Epithelial cell of esophagus (primary cell): ENCODE data around the gene TBC1D5.

Experiments used
- DNase-seq: peaks from one replicate; pipeline ENCODE4 v3.0.0; 2010; ENCODE audit warnings: low read depth
- H3K4me3 ChIP-seq: 2 replicates; pipeline ENCODE4 v1.5.1; 2011; ENCODE audit warnings: mild to moderate bottlenecking, low read length, control low read depth
- CTCF ChIP-seq: IDR thresholded peaks from 2 replicates; pipeline ENCODE4 v1.5.1; 2011; ENCODE audit warnings: low read depth, mild to moderate bottlenecking, low read length, control low read depth, inconsistent platforms; ENCODE audit not compliant: insufficient read depth; ENCODE audit errors: missing control alignments

TBC1D5 gene

GRCh38 chr3:17333446-17333845, 409.0 kb downstream of the TBC1D5 start:
- no peak overlapping the region for H3K4me3 ChIP-seq
- no peak for DNase-seq
- no peak for TF ChIP-seq CTCF

- DNase-seq: no peak
- no peak for TF ChIP-seq CTCF
- no peak overlapping the region for H3K4me3 ChIP-seq
These were observed 411.8 kb downstream of the TBC1D5 start for GRCh38 chr3:17330660-17331059.

DNA sequence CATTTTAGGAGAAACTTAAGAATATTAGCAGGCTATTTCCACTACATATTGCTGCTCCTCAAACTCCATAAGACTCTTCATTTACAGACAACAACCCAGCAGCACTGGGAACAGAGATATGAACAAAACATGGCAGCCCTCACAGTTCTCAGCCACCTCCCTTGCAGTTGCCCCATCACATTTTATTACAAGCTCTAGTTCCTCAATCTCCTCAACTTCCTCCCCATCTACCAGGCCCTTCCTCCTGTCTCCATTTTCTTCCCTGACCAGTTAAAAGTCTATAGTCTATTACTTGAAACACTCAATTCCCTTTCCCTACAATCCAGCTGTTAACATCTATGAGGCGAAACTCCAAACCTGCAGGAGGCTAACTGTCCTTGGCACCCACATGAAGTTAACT, 412.5 kb downstream of the TBC1D5 start:
- no peak for DNase-seq
- TF ChIP-seq CTCF: no peak
- no peak overlapping the region for H3K4me3 ChIP-seq

GRCh38 chr3:17322106-17322793, 420.2 kb downstream of the TBC1D5 start:
- H3K4me3 ChIP-seq: no peak overlapping the region
- no peak for TF ChIP-seq CTCF
- DNase-seq: no peak

DNA sequence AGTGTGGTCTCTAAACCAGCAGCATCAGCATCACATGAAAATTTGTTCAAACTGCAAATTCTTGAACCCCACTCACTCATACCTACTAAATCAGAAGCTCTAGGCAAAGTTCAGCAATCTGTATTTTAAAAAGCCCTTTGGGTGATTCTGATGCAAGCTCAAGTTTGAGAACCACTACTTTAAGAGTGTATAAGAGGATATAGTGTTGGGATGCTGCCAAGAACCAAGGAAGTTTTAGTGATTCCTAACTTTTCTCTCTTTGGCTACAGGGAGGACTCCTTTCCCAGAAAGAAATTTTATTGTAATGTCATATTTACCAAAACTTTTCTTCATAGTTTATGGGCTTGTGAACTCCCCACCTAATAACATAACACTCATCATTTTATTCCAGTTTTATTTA, 422.2 kb downstream of the TBC1D5 start:
- DNase-seq: no peak
- H3K4me3 ChIP-seq: no peak overlapping the region
- no peak for TF ChIP-seq CTCF

- no peak for DNase-seq
- TF ChIP-seq CTCF: no peak
- no peak overlapping the region for H3K4me3 ChIP-seq
These were observed 426.5 kb downstream of the TBC1D5 start for GRCh38 chr3:17315897-17316296.

DNA sequence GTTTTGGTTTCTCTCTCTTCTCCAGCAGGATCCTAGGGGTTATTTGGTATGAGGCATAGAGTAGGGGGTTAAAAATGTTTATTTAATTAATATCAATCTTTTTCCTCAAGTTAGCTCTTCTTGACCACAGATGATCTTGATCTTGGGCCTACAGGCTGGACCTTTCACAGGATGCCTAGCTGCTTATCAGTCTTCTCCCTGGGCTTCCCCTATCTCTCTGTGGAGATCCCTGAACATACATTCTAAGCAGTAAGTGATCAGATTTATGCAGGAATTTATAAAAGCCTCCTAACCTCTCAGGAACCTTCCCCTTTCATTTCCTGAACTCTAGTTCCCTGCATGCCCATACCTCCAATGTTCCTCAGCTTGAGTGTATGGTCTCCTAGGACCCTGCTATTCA, 428.3 kb downstream of the TBC1D5 start:
- TF ChIP-seq CTCF: no peak
- no peak for DNase-seq
- H3K4me3 ChIP-seq: no peak overlapping the region
